ENCODE data around the gene KAT2B. TPM values are rescaled to one million over a fixed set of nuclear protein-coding genes. Genes with fewer than 3 reads are reported as not detected.

Gene KAT2B
- total and polyA plus RNA-seq, 4 donors = 7.5 to 58.5 (median 16.3) TPM

DNA sequence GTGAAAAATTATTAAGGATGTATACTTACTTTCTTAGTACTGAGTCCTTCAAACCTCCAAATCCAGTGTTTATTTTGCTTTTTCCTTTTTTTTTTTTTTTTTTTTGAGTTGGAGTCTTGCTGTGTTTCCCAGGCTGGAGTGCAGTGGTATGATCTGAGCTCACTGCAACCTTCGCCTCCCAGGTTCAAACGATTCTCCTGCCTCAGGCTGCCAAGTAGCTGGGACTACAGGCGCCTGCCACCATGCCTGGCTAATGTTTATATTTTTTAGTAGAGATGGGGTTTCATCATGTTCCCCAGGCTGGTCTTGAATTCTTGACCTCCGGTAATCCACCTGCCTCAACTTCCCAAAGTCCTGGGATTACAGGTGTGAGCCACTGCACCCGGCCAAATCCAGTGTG, 67.5 kb downstream of the KAT2B start:
- TF ChIP-seq HNF4A (conservative IDR thresholded peaks at IDR 0.05) = no peak
- no peak for TF ChIP-seq GABPA (IDR thresholded peaks at IDR 0.05 in 1 of 2, conservative IDR thresholded peaks at IDR 0.05 in 1 of 2)
- no peak for TF ChIP-seq RXRA (IDR thresholded peaks at IDR 0.05)
- TF ChIP-seq, protein P1, sequence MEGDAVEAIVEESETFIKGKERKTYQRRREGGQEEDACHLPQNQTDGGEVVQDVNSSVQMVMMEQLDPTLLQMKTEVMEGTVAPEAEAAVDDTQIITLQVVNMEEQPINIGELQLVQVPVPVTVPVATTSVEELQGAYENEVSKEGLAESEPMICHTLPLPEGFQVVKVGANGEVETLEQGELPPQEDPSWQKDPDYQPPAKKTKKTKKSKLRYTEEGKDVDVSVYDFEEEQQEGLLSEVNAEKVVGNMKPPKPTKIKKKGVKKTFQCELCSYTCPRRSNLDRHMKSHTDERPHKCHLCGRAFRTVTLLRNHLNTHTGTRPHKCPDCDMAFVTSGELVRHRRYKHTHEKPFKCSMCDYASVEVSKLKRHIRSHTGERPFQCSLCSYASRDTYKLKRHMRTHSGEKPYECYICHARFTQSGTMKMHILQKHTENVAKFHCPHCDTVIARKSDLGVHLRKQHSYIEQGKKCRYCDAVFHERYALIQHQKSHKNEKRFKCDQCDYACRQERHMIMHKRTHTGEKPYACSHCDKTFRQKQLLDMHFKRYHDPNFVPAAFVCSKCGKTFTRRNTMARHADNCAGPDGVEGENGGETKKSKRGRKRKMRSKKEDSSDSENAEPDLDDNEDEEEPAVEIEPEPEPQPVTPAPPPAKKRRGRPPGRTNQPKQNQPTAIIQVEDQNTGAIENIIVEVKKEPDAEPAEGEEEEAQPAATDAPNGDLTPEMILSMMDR (IDR thresholded peaks at IDR 0.05; ENCODE audit: low read depth, low read length, missing input control) = no peak
- TF ChIP-seq EGR1 (IDR thresholded peaks at IDR 0.05; ENCODE audit: low read depth in 2 of 2) = no peak
- TF ChIP-seq, protein P2, sequence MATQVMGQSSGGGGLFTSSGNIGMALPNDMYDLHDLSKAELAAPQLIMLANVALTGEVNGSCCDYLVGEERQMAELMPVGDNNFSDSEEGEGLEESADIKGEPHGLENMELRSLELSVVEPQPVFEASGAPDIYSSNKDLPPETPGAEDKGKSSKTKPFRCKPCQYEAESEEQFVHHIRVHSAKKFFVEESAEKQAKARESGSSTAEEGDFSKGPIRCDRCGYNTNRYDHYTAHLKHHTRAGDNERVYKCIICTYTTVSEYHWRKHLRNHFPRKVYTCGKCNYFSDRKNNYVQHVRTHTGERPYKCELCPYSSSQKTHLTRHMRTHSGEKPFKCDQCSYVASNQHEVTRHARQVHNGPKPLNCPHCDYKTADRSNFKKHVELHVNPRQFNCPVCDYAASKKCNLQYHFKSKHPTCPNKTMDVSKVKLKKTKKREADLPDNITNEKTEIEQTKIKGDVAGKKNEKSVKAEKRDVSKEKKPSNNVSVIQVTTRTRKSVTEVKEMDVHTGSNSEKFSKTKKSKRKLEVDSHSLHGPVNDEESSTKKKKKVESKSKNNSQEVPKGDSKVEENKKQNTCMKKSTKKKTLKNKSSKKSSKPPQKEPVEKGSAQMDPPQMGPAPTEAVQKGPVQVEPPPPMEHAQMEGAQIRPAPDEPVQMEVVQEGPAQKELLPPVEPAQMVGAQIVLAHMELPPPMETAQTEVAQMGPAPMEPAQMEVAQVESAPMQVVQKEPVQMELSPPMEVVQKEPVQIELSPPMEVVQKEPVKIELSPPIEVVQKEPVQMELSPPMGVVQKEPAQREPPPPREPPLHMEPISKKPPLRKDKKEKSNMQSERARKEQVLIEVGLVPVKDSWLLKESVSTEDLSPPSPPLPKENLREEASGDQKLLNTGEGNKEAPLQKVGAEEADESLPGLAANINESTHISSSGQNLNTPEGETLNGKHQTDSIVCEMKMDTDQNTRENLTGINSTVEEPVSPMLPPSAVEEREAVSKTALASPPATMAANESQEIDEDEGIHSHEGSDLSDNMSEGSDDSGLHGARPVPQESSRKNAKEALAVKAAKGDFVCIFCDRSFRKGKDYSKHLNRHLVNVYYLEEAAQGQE (IDR thresholded peaks at IDR 0.05) = no peak
- no peak for TF ChIP-seq FOXA2 (IDR thresholded peaks at IDR 0.05)
- TF ChIP-seq JUND (IDR thresholded peaks at IDR 0.05) = no peak
- TF ChIP-seq YY1 (IDR thresholded peaks at IDR 0.05) = no peak
- no peak for TF ChIP-seq NR2F2 (IDR thresholded peaks at IDR 0.05)
- no peak for TF ChIP-seq TAF1 (conservative IDR thresholded peaks at IDR 0.05)
- TF ChIP-seq, protein P3, sequence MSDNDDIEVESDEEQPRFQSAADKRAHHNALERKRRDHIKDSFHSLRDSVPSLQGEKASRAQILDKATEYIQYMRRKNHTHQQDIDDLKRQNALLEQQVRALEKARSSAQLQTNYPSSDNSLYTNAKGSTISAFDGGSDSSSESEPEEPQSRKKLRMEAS (IDR thresholded peaks at IDR 0.05) = no peak
- TF ChIP-seq, protein P4, sequence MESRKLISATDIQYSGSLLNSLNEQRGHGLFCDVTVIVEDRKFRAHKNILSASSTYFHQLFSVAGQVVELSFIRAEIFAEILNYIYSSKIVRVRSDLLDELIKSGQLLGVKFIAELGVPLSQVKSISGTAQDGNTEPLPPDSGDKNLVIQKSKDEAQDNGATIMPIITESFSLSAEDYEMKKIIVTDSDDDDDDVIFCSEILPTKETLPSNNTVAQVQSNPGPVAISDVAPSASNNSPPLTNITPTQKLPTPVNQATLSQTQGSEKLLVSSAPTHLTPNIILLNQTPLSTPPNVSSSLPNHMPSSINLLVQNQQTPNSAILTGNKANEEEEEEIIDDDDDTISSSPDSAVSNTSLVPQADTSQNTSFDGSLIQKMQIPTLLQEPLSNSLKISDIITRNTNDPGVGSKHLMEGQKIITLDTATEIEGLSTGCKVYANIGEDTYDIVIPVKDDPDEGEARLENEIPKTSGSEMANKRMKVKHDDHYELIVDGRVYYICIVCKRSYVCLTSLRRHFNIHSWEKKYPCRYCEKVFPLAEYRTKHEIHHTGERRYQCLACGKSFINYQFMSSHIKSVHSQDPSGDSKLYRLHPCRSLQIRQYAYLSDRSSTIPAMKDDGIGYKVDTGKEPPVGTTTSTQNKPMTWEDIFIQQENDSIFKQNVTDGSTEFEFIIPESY (IDR thresholded peaks at IDR 0.05) = no peak
- TF ChIP-seq RAD21 (IDR thresholded peaks at IDR 0.05) = no peak
- TF ChIP-seq, protein P5, sequence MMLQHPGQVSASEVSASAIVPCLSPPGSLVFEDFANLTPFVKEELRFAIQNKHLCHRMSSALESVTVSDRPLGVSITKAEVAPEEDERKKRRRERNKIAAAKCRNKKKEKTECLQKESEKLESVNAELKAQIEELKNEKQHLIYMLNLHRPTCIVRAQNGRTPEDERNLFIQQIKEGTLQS (IDR thresholded peaks at IDR 0.05) = no peak
- no peak overlapping the region for H3K4me3 ChIP-seq (ENCODE audit: low read depth in 1 of 3, low read length in 3 of 3)
- H3K9ac ChIP-seq (ENCODE audit: low read depth in 1 of 2, low read length in 2 of 2) = no peak overlapping the region
- no peaks in the 10 kb centered on the region for H3K9me3 ChIP-seq (ENCODE audit: control insufficient read depth in 4 of 4, low read length in 3 of 4)
- WGBS = 81% methylated on average over 5 of the region's 5 CpGs
- H3K27ac ChIP-seq (ENCODE audit: low read depth in 1 of 2, low read length in 2 of 2) = no peak overlapping the region
- H3K27me3 ChIP-seq (ENCODE audit: control insufficient read depth in 4 of 4, insufficient read depth in 4 of 4, low read length in 3 of 4) = no peaks in the 10 kb centered on the region
- DNase-seq (ENCODE audit: low spot score) = no peak
- H3K4me1 ChIP-seq (ENCODE audit: control insufficient read depth in 4 of 4, insufficient read depth in 4 of 4, low read length in 3 of 4) = peaks cover 0 to 7% (median 0%) of the 10 kb centered on the region in 4 donors
- peaks cover 0 to 11% (median 7%) of the 10 kb centered on the region in 4 donors for H3K36me3 ChIP-seq (ENCODE audit: control insufficient read depth in 4 of 4, insufficient read depth in 3 of 4, low read depth in 1 of 4, low read length in 3 of 4)

DNA sequence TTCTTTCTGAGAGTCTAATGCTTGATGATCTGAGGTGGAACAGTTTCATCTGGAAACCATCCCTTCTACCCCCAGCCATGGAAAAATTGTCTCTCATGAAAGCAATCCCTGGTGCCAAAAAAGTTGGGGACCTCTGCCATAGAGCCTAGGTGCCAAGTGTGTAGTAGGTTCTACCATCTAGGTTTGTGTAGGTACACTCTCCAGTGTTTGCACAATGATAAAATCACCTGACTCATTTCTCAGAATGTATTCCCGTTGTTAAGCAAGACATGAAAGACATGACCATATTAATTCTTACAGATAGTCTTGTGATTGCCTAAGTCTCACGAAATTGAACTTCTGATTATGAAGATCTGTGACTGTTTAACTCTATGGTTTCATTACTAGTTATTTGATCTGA, 68.6 kb downstream of the KAT2B start:
- no peak for DNase-seq (ENCODE audit: low spot score)
- Histone ChIP-seq H3K4me1 (ENCODE audit: control insufficient read depth in 4 of 4, insufficient read depth in 4 of 4, low read length in 3 of 4) (peaks cover 0 to 7% (median 0%) of the 10 kb centered on the region in 4 donors), H3K9ac (ENCODE audit: low read depth in 1 of 2, low read length in 2 of 2) (no peak overlapping the region), H3K27ac (ENCODE audit: low read depth in 1 of 2, low read length in 2 of 2) (no peak overlapping the region), H3K9me3 (ENCODE audit: control insufficient read depth in 4 of 4, low read length in 3 of 4) (no peaks in the 10 kb centered on the region), H3K36me3 (ENCODE audit: control insufficient read depth in 4 of 4, insufficient read depth in 3 of 4, low read depth in 1 of 4, low read length in 3 of 4) (peaks cover 0 to 15% (median 10%) of the 10 kb centered on the region in 4 donors), H3K27me3 (ENCODE audit: control insufficient read depth in 4 of 4, insufficient read depth in 4 of 4, low read length in 3 of 4) (no peaks in the 10 kb centered on the region), H3K4me3 (ENCODE audit: low read depth in 1 of 3, low read length in 3 of 3) (no peak overlapping the region)
- 31% methylated on average over 2 of the region's 2 CpGs for WGBS
- TF ChIP-seq RXRA (IDR thresholded peaks at IDR 0.05) = peak in 1 of 2 donors; percentile 24
- TF ChIP-seq, protein P2 (IDR thresholded peaks at IDR 0.05) = no peak
